Measurements from ENCODE around the gene MAP1A.
A peak's percentile ranks its signal among the peaks of the same experiment; 100 is the strongest.

The MAP1A gene

GRCh38 chr15:43517354-43518196 lies at the start of gene MAP1A:
MAP1A (plus strand) TSS chr15:43517608; CDS start chr15:43521474, 3,866 bp downstream.
- no peak for DNase-seq (ENCODE audit: low spot score)

- no peak for DNase-seq (ENCODE audit: low spot score)
Observed at GRCh38 chr15:43469867-43470266, 47.5 kb upstream of the MAP1A start.

DNA sequence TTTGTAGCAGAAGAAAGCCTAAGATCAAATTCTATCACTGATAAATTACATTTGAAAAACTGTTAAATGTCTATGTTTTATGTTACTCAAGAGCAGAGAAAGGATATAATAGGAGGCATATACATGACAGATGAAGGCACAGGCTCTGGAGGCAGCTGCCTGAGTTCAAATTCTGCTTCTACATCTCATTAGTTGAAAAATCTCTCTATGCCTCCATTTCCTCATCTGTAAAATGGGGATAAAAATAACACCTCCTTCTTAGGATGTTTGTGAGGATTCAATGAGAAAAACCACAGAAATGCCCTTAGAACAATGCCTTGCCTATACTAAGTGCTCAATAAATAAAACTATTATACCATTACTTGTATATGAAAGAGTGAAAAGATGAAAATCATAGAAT lies 45.4 kb upstream of the MAP1A start:
- DNase-seq (ENCODE audit: low spot score), result no peak

GRCh38 chr15:43473885-43474284 lies 43.5 kb upstream of the MAP1A start:
- no peak for DNase-seq (ENCODE audit: low spot score)

DNA sequence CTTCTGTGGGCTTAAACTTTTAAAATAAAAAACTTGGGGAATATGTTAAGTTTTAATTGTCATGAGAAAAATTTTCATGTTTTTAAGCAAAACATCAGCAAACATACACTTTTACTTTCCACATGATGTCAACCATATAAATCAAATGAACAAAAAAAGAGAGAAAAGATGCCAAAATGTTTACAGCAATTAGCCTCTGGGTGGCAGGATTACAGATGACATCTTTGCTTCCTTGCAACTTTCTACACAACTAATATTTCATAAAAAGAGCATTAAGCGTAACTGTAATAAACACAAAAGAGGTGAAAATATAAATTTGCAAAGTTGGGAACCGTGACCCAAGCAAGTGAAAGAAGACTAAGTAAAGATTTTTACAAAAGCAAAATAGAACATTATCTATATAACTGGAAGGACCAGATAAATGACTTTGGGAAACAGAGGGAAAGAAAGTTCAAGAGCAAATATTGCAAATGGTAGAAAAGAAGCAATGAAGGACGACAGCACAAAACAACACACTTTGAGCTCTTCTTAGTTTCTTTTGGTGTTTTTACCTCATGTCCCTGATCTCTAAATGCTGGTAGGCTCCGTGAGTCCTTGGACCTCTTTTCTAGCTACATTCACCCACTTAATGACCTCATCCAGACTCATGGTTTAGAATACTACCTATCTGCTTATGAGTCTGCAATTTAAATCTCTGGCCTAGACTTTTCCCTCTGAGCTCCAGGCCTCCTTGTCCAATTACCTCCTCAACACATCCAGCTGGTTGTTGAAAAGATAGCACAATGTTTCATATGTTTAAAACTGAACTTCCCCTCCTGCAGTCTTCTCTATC lies 33.9 kb upstream of the MAP1A start:
- no peak for DNase-seq (ENCODE audit: low spot score)

- DNase-seq (ENCODE audit: low spot score), result no peak
Observed at GRCh38 chr15:43484455-43484854, 33.0 kb upstream of the MAP1A start.

- DNase-seq (ENCODE audit: low spot score), result no peak
Observed at GRCh38 chr15:43487271-43487895, 30.0 kb upstream of the MAP1A start.

DNA sequence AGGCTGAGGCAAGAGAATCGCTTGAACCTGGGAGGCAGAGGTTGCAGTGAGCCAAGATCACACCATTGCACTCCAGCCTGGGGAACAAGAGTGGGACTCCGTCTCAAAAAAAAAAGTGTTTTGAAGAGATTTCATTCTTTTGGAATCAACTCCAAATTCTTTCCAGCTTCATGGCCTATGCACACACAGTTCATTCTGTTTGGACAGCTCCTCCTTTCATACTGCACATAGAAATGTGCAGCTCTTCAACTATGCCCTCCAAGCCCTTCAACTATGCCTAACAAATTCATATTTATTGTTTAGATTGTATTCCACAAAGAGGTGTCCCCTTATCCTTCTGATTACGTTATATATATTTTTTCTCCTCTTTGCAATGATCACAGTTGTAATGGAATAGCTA lies 28.6 kb upstream of the MAP1A start:
- DNase-seq (ENCODE audit: low spot score), result no peak

- DNase-seq (ENCODE audit: low spot score), result no peak
Observed at GRCh38 chr15:43489191-43489590, 28.2 kb upstream of the MAP1A start.

GRCh38 chr15:43492266-43492665 lies 25.1 kb upstream of the MAP1A start:
- DNase-seq (ENCODE audit: low spot score), result no peak

DNA sequence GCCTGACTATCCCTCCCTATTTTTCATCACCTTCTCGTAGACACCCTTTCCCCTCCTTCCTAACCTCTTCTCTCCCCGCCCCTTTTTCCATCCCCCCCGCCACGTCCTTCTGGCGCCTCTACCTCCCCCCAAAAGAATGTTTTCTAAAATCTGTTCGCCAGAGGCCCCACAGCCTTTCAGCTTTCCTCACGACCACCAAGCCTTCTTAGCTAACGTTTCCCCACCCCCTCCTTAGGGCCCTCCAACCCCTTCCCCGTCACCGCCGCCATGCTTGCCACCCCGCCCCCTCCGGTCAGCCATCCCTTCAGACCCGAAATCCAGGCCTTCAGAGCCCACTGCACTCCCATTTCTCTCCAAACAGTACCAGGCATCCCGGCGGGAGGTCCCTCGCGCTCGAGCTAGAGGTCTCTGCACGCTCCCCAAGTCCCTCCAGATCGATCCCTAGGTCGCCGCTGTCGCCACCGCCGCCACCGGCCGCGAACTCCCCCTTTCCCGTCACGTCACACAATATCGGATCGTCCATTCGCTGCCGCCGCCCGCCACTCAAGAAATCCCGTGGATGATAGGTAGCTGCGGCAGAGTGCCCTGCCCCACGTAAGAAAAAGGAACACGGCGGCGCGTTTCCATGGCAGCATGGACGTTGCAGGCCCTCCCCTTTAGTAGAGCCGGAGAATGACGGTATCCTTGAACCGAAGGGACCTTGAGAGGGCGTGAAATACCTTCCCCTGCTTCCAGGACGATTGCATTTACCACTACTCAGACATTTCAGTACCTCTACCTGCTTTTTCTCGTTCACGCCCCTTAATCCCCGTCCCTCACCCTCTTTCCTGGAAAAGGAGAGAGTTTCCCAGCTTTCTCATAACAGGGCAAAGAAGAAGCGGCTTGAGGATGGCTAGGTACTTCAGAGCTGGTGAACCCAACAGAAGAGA lies 24.5 kb upstream of the MAP1A start, which contains the start of gene TP53BP1:
TP53BP1 (minus strand) TSS at position 484 of the 929 bp plus-strand sequence; CDS start at position 371, 113 bp downstream.
- DNase-seq (ENCODE audit: low spot score), result peak; percentile 96

GRCh38 chr15:43493703-43494472 lies 23.5 kb upstream of the MAP1A start:
- DNase-seq (ENCODE audit: low spot score), result no peak

DNA sequence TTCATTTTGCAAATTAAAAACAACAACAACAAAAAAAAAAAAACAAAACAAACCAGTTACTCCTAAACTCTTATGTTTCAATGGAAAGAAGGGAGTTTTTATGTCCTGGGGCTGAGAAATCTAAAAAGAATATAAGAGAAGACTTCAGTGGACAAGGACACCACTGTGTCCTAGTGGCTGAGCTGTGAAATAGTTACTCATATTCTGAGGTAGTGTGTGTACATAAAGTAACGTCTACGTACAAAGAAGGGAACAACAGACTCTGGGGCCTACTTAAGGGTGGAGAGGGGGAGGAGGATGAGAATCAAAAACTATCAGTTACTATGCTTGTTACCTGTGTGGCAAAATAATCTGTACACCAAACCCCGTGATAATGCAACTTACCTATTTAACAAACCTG lies 18.4 kb upstream of the MAP1A start:
- no peak for DNase-seq (ENCODE audit: low spot score)

DNA sequence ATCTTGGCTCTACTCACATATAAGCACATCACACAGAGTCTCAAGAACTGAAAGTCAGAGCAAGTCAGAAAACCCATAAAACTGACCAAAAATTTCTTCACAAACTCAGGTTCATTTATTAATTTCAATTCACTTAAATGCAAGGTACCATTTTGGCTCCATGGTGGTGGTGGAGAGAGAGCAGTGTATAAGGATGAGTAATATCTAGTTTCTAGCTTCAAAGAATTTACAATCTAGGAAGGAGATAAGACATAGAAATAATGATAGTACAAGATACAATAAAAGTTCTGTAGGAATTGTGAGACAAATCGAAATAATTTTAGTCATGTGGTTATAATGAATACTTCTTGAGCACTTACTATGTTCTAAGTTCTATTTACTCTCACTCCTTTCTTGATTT lies 17.8 kb upstream of the MAP1A start:
- no peak for DNase-seq (ENCODE audit: low spot score)

DNA sequence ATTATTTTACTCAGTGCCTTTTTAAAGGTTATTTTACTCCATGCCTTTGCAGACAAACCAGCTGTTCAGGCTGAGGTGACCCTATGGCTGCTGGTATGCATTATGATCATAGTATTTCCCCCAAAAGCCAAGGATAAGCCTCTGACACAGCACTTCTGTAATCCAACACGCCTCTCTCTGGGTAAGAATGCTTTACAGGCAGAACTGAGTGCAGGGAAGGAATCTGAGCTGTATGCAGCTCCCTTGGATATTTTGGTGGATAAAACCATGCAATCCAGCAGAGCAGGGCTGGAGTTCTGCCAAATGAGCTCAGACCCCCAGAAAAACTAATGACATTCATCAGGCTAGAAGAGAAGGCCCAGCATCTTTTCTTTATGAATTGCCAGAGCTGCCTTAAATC lies 11.7 kb upstream of the MAP1A start:
- no peak for DNase-seq (ENCODE audit: low spot score)

DNA sequence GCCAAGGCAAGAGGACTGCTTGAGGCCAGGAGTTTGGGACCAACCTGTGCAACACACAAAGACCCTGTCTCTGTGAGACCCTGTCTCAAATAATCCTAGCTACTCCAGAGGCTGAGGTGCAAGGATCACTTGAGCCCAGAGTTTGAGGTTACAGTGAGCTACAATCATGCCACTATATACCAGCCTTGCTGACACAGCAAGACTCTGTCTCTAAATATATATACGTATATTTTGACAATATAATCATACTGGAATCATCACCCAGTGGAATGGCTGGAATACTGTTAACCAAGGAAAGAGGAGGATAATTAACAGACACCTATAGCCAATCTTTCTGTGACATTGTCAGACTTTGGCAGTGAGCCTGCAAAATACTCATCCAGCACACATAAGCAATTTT lies 9.0 kb upstream of the MAP1A start:
- DNase-seq (ENCODE audit: low spot score), result no peak

DNA sequence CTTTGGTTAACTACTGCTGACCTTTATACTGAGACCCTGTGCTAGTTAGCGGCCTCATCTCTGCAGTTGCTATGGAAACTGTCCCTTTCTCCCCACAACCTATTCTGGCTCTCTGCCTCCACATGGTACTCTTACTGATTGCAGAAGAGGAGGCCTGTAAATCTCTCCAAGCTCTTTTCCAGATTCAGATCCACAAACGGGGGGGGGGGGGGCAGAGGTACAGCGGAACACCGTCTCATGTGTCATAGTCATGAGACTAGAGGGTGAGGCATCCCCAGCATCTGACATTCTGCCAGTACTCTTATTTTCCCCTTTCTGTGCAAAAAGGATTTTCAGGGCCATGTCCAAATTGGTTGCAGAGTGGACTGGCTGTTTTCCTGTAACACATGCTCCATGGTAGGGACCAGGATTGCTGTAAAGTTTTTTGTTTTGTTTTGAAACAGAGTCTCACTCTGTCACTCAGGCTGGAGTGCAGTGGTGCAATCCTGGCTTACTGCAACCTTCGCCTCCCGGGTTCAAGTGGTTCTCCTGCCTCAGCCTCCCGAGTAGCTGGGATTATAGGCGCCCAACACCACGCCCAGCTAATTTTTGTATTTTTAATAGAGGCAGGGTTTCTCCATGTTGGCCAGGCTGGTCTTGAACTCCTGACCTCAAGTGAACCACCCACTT lies 8.3 kb upstream of the MAP1A start:
- DNase-seq (ENCODE audit: low spot score), result no peak

DNA sequence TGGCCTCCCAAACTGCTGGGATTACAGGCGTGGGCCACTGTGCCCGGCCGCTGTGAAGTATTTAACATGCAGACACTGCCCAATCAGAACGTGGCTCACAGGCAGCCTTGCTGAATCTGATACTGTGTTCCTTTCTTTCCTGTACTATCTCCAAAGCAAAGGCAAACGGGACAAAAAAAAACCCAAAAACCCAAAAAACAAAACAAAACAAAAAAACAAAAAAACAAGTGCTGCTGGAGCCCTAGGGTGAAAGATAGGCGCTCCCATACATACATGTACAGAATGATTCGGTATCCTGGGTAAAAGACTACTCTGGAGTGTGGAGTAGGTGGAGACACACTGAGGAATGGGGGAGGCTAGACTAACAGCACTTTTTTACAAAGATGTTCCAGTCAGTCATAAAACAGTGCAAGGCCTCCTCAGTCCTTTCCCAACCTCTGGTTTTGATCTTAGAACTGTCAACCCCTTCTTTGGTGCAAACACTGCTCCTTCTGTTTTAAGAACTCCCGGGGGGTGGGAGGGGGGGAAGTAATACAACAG lies 7.7 kb upstream of the MAP1A start:
- no peak for DNase-seq (ENCODE audit: low spot score)

GRCh38 chr15:43510200-43511011 lies 7.0 kb upstream of the MAP1A start:
- DNase-seq (ENCODE audit: low spot score), result peak; percentile 88

All from COLO829 (cell line).